ENCODE measurements around the gene HSD11B2. TPM values are rescaled to one million over a fixed set of nuclear protein-coding genes. Genes with fewer than 3 reads are reported as not detected.

Gene HSD11B2
- total and polyA plus RNA-seq, 2 of the 8 experiments (the other 6 are each of a cell fraction or from before 2014, with no cell fraction given), result 28.7 to 32.9 TPM

DNA sequence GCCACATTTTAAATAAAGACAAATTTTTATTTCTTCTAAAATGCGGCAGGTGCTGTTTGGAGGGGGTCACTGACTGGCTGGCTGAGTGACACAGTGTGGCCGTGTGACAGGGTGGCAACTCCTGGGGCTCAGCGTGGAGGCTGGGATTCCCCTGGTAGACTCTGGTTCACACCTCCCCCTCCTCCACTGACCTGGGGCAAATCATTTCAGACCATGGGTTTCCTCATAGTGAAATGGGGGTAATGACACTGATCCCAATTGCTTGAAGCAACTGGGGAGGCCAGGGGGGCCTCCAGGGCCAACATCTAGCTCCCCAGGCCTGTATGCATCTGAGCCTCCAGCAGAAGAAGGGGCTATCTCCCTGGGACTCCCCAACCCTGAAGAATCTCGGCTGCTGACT is 6.6 kb downstream of the HSD11B2 start (continued):
- no peak for TF ChIP-seq SP4 (IDR thresholded peaks at IDR 0.05; ENCODE audit: low read length)
